DND-41 (cell line): ENCODE measurements around the gene KDM6A.

Experiments used
- CTCF ChIP-seq: IDR thresholded peaks from 2 replicates; pipeline ENCODE4 v1.5.1; 2012; ENCODE audit warnings: borderline replicate concordance, low read length, moderate library complexity, mild to moderate bottlenecking; ENCODE audit not compliant: poor library complexity, severe bottlenecking; ENCODE audit errors: extremely low read depth
- EZH2 ChIP-seq: IDR thresholded peaks from 3 replicates; pipeline ENCODE4 v1.6.1; 2012; ENCODE audit warnings: borderline replicate concordance, low read depth, mild to moderate bottlenecking, moderate library complexity, low read length, inconsistent platforms; ENCODE audit not compliant: severe bottlenecking

GRCh38 chrX:44972132-44972531 is 99.1 kb downstream of the KDM6A start:
- TF ChIP-seq CTCF, result no peak
- no peak for TF ChIP-seq EZH2
